ENCODE results near the gene CTXND1.

CTXND1 gene

GRCh38 chr15:80207887-80208286, 44.1 kb downstream of the CTXND1 start:
- DNase-seq: no peak

- DNase-seq: no peak
Observed at GRCh38 chr15:80204231-80204630, 47.8 kb downstream of the CTXND1 start.

- no peak for DNase-seq
Observed at GRCh38 chr15:80203361-80203885, 48.6 kb downstream of the CTXND1 start.

DNA sequence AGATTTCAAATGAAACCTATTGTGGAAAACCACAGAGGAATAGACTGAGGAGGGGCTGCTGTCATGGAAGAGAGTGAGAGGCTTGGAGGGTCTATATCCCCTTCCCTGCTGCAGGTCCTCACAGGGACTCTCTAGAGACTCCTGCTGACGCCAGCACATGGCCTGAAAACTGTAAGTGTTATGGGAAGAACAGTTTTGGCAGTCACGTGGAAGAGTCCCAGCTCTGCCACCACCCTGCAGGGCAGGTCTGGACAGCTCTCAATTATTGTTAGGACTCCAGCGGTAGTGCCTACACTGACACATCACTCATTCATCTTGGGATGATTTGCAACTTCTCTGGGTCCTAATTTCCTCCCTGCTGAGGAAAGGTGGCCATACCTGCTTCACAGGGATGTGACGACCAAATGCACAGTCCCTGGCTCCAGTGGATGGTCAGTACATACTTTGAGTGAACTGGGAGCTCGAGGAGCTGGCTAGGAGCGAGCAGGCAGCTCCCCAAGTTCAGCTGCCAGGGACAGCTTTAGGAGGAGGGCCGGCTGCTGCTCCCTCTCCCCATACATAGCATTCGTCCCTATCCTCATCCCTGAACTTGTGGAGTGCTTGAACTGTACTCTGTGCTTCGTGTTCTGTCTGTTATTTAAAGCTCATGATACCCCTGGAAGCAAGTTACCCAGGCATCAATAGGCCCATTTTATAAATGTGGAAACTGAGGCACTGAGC, 49.2 kb downstream of the CTXND1 start:
- DNase-seq: no peak

DNA sequence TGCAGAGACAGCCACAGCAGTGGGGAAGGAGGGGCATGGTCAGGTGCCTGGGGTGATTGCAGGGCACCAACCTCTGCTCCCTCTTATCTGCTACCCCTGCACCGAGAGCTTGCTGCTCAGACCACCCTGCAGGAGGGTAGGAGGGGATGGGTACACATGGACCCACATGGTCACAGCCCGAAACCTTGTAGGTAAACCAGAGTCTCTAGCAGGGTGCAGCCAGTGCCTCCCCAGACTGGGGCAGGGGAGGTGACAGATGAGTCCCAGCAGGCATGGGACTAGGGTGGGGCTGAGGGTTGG, 50.0 kb downstream of the CTXND1 start:
- no peak for DNase-seq

DNA sequence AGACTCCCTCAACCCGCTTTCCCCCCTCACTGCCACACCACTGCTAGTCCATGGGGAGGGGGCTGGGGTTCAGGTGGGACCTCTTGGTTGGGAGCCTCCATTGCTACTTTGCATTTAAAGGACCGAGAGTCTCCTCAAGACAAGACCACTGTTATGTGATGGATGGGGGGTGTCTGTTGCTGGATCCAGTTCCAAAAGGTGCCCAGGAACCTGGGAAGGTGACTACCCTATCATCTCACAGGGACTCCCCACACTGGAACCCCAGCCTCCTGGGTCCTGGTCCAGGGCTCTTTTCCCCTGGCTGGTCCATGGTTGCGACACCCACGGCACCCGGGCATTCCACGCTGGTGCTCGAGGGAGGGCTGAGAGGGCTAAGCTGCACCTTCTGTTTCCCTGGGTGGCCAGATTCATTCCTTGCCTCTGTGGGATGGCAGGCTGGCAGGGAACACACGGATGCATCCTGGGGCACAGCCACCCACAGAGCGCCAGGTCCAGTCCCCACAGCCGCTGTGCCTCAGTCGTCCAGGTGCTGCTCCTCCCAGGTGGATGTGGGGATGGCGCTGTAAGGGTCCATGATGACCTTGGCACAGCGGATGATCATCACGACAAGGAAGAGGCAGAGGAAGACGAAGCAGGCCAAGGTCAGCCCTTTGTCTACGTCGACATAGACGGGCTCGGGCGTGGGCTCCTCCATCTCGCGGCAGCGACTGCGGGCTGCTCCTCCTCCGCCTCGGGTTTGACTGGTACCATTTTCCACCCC, 50.6 kb downstream of the CTXND1 start:
- no peak for DNase-seq

- DNase-seq: no peak
Observed at GRCh38 chr15:80199869-80200268, 52.1 kb downstream of the CTXND1 start.

DNA sequence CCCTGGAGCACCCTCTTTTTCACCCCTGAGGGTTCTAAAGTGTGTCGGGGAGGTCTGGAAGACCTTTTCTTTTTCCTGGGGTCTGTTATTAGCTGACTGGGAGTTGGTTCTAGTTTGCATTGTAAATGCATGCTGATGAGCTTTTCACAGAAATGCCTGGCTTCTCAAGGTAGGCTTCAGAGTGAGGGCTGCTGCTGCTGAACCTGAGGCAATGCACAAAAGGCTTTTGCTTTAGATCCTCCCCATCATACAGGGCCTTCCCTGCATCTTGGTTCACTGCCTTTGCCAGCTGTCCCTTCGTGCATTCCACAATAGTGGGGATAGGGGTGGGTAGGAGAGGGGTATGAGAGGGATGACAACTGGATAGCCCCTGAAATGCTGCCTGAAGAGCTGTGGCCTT, 52.6 kb downstream of the CTXND1 start:
- no peak for DNase-seq

DNA sequence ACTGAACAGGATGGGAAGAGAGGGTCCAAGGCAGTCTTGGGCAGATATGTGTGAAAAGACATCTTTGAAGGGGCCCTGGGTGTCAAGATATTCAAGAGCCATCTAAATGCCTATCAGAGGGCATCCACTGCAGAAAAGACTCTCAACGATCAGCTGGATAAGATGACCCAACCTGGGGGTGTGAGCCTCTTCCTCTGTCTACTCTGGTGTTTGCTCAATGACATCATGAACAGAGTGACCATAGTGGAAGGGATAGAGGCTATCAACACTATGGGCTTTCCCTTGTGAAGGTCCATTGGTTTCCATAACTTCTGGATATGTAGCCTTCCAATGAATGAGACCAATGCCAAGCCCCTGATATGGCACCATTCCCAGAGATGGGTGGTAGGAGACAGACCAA, 57.1 kb downstream of the CTXND1 start:
- no peak for DNase-seq

DNA sequence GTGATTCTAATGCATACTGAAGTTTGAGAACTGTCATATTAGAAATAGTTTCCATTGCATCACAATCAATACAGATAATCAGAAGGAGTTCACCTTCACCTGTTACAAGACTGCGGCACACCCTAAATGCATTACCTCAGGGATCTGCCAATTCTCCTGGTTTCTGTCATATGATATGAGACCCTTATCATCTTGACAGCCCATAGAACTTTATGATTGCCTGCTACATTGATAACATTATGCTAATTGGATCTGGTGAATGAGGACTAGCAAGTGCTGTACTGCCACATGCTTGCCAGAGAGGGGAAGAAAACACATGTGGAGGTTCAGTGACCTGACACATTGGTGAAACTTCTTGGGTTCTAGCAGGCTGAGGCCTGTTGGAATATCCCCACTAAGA, 57.8 kb downstream of the CTXND1 start:
- no peak for DNase-seq

GRCh38 chr15:80191897-80192595, 60.0 kb downstream of the CTXND1 start:
- DNase-seq: no peak

GRCh38 chr15:80191198-80191597, 60.8 kb downstream of the CTXND1 start:
- DNase-seq: no peak

DNA sequence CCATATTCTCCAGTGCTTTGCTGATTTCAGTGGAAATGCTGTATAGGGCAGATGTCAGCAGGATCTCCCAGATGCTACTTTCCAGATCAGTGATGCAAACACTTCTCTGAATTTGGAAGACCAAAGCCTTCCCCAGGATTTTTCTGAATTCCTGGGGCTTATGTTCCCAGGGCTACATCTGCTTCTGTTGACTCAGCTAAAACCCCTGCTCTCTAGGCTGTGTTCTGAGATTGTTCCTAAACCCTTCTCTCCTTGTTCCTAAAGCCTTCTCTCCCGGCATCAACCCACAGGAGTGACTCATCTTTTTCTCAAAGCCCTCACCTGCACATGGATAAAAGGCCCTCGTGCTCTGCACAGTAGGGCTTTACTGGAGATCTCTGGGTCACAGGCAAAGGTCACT, 63.8 kb downstream of the CTXND1 start:
- no peak for DNase-seq

DNA sequence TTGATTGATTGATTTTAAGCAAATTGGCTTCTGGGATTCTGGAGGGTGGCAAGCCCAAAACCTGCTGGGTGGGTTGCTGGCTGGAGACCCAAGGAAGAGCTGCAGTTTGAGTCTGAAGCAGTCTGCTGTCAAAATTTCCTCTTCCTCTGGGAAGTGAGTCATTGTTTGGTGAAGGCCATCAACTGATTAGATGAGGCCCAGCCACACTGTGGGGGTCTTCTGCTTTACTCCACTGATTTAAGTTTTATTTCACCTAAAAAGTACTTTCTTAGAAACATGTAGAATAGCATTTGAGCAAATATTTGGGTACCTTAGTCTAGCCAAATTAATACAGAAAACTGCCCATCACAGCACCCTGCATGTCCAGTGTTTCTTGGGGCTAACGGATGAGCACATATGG, 65.4 kb downstream of the CTXND1 start:
- no peak for DNase-seq

GRCh38 chr15:80186066-80186465, 65.9 kb downstream of the CTXND1 start:
- DNase-seq: no peak

- DNase-seq: no peak
Observed at GRCh38 chr15:80185152-80185551, 66.9 kb downstream of the CTXND1 start.

GRCh38 chr15:80184554-80184953, 67.5 kb downstream of the CTXND1 start:
- DNase-seq: no peak

- DNase-seq: no peak
Observed at GRCh38 chr15:80183886-80184285, 68.1 kb downstream of the CTXND1 start.

- no peak for DNase-seq
Observed at GRCh38 chr15:80183306-80183705, 68.7 kb downstream of the CTXND1 start.

GRCh38 chr15:80182611-80183261, 69.3 kb downstream of the CTXND1 start:
- no peak for DNase-seq

GRCh38 chr15:80180986-80181385, 71.0 kb downstream of the CTXND1 start:
- no peak for DNase-seq

- no peak for DNase-seq
Observed at GRCh38 chr15:80180468-80180867, 71.5 kb downstream of the CTXND1 start.

DNA sequence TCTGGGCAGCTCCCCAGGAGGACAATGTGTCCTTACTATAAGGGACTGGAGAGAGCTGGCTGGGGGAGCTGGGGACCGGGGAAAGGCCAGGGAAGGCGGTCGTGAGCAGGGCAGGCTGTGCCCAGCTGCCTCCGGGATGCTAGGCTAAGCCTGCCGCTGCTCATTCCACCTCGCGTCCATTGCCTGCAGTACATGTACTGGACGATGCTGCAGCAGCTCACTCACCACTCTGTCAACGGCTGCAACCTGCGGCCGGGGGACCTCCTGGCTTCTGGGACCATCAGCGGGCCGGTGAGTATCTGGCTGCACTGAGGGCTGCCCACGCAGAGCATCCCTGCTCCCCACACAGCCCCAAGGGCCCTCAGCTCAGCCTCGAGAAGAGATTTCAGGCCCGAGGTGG, 72.1 kb downstream of the CTXND1 start:
- DNase-seq: no peak
